Calu3 (cell line): ENCODE data around the gene FOXRED2. TPM values are rescaled to one million over a fixed set of nuclear protein-coding genes. Genes with fewer than 3 reads are reported as not detected.
"Not testable (repeated sequence)": the region's sequence is repeated elsewhere in the genome, so short reads cannot be mapped to it uniquely, and the experiment has no call there.

ENCODE experiments used
- BruUV-seq: library from RNA; stranded (reverse); fragments of 400-500 nt; replicated peaks from 2 replicates; lab custom pipeline; 2021; lab: Mats Ljungman, UMichigan
- CTCF ChIA-PET: fragments of 300-600 bp; sonication (Branson Sonifier 250); formaldehyde crosslinking; loops from one replicate; lab custom pipeline; 2022; ENCODE audit warnings: antibody characterized with exemption; lab: Charles Lee
- DNase-seq: peaks from one replicate; pipeline ENCODE4 v3.0.0; 2022
- H3K27ac Mint-ChIP-seq: one replicate; pipeline ENCODE4 v1.8.0; 2022; ENCODE audit warnings: mixed read lengths; ENCODE audit not compliant: unreplicated experiment
- H3K27me3 Mint-ChIP-seq: one replicate; pipeline ENCODE4 v1.8.0; 2022; ENCODE audit warnings: mixed read lengths; ENCODE audit not compliant: unreplicated experiment
- H3K36me3 Mint-ChIP-seq: one replicate; pipeline ENCODE4 v1.8.0; 2022; ENCODE audit warnings: mild to moderate bottlenecking, moderate library complexity, mixed read lengths; ENCODE audit not compliant: insufficient read depth, unreplicated experiment
- H3K4me1 Mint-ChIP-seq: one replicate; pipeline ENCODE4 v1.8.0; 2022; ENCODE audit warnings: mild to moderate bottlenecking, low read depth, mixed read lengths; ENCODE audit not compliant: unreplicated experiment
- H3K4me3 Mint-ChIP-seq: one replicate; pipeline ENCODE4 v1.8.0; 2022; ENCODE audit warnings: mild to moderate bottlenecking, low read depth, moderate library complexity, mixed read lengths; ENCODE audit not compliant: unreplicated experiment
- H3K9me3 Mint-ChIP-seq: one replicate; pipeline ENCODE4 v1.8.0; 2022; ENCODE audit warnings: low read depth, mixed read lengths; ENCODE audit not compliant: unreplicated experiment
- CTCF ChIP-seq: fragments of 200-600 bp; IDR thresholded peaks from one replicate; pipeline ENCODE4 v1.8.0; 2022; ENCODE audit warnings: antibody characterized with exemption; ENCODE audit not compliant: unreplicated experiment
- intact Hi-C: fragments of 100-400 bp; cut with micrococcal nuclease; formaldehyde crosslinking; loops from one replicate; pipeline ENCODE4 v1.10.0; 2022; ENCODE audit not compliant: unreplicated experiment
- total RNA-seq: library from RNA; stranded (reverse); gene quantifications from 2 replicates; pipeline ENCODE4 v1.2.3, GENCODE V29; 2022

FOXRED2 gene
- total RNA-seq, 1 experiment from 2014 or later, result 27.9 TPM

DNA sequence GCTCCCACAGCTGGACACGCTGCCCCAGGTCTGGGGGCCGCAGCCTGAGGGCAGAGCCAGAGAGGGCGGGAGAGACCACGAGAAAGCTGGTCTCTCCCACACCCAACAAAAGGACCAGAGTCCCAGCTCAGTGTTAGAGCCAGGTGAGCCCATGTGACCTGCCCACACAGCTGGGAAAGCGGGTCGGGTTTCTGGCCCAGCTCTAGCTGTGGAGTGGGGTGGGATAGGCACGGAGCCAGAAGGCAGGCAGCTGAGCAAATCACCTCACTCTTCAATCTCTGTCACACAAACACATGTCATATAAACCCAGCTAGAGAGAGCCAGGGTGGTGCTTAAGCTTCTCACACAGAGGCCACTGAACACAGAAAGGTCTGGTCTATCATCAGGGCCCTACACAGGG lies 29.9 kb upstream of the FOXRED2 start:
- Mint-ChIP-seq H3K27me3 (peaks cover 12% of the 10 kb centered on the region), H3K27ac (no peak overlapping the region), H3K4me1 (no peaks in the 10 kb centered on the region), H3K4me3 (no peak overlapping the region), H3K9me3 (no peaks in the 10 kb centered on the region), H3K36me3 (no peaks in the 10 kb centered on the region)
- no peak for DNase-seq
- CTCF ChIA-PET, result interaction anchor here (0.5 kb wide), 1 partner anchor 13 kb away, joined by 4 read pairs; no protein-coding TSS in a partner anchor
- BruUV-seq, result no TSS peak
- intact Hi-C loops, result no loop called here
- TF ChIP-seq CTCF, result no peak

DNA sequence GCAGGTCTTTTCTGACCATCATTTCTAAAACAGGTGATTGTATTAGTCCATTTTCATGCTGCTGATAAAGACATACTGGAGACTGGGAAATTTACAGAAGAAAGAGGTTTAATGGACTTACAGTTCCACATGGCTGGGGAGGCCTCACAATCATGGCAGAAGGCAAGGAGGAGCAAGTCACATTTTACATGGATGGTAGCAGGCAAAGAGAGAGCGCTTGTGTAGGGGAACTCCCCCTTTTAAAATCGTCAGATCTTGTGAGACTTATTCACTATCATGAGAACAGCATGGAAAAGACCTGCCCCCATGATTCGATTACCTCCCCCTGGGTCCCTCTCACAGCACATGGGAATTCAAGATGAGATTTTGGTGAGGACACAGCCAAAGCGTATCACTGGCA lies 26.5 kb upstream of the FOXRED2 start:
- H3K4me3 Mint-ChIP-seq, intact Hi-C loops, BruUV-seq, H3K4me1 Mint-ChIP-seq, H3K27ac Mint-ChIP-seq, DNase-seq, CTCF ChIA-PET, H3K9me3 Mint-ChIP-seq: not testable (repeated sequence)
- peaks cover 18% of the 10 kb centered on the region for H3K36me3 Mint-ChIP-seq
- H3K27me3 Mint-ChIP-seq, result peaks cover 12% of the 10 kb centered on the region

DNA sequence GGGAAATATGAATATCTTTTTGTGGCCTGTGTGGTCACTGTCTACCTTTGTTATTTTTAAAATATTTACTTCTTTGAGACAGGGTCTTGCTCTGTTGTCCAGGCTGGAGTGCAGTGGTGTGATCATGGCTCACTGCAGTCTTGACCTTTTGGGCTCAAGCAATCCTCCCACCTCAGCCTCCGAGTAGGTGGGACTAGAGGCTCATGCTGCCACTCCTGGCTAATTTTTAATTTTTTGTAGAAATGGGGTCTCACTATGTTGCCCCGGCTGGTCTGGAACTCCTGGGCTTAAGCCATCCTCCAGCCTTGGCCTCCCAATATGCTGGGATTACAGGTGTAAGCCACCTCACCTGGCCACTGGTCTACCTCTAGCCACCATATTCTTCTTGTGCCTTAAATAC lies 25.6 kb upstream of the FOXRED2 start:
- no peak for TF ChIP-seq CTCF
- H3K4me1 Mint-ChIP-seq, result no peaks in the 10 kb centered on the region
- DNase-seq, result no peak
- intact Hi-C loops, result no loop called here
- H3K36me3 Mint-ChIP-seq, result peaks cover 27% of the 10 kb centered on the region
- no peak overlapping the region for H3K27ac Mint-ChIP-seq
- no peaks in the 10 kb centered on the region for H3K9me3 Mint-ChIP-seq
- H3K27me3 Mint-ChIP-seq, result peaks cover 12% of the 10 kb centered on the region
- H3K4me3 Mint-ChIP-seq, result no peak overlapping the region
- BruUV-seq, result no TSS peak
- CTCF ChIA-PET, result no interaction called here

- peak within 1 kb of the TSS; percentile 99 for H3K27ac Mint-ChIP-seq
- H3K9me3 Mint-ChIP-seq, result no peaks in the 10 kb centered on the region
- TF ChIP-seq CTCF, result no peak
- peaks cover 10% of the 10 kb centered on the region for H3K4me1 Mint-ChIP-seq
- H3K27me3 Mint-ChIP-seq, result peaks cover 12% of the 10 kb centered on the region
- peaks cover 56% of the 10 kb centered on the region for H3K36me3 Mint-ChIP-seq
- peak within 1 kb of the TSS; percentile 88 for H3K4me3 Mint-ChIP-seq
- CTCF ChIA-PET, result interaction anchor here (1.2 kb wide), 1 partner anchor 245 kb away, joined by 3 read pairs; no protein-coding TSS in a partner anchor
- DNase-seq, result peak; percentile 97
- BruUV-seq, result no TSS peak
- intact Hi-C loops, result loop anchor here (5.0 kb wide), 1 partner anchor 287 kb away; no protein-coding TSS in a partner anchor
Measured at GRCh38 chr22:36528795-36529751, 22.2 kb upstream of the FOXRED2 start, which contains the start of gene EIF3D. TSS of gene EIF3D (minus strand) at chr22:36529166. CDS start at chr22:36526121, 3,045 bp downstream.
